ENCODE results near the gene TP53I11.

The TP53I11 gene, protein sequence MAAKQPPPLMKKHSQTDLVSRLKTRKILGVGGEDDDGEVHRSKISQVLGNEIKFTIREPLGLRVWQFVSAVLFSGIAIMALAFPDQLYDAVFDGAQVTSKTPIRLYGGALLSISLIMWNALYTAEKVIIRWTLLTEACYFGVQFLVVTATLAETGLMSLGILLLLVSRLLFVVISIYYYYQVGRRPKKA

DNA sequence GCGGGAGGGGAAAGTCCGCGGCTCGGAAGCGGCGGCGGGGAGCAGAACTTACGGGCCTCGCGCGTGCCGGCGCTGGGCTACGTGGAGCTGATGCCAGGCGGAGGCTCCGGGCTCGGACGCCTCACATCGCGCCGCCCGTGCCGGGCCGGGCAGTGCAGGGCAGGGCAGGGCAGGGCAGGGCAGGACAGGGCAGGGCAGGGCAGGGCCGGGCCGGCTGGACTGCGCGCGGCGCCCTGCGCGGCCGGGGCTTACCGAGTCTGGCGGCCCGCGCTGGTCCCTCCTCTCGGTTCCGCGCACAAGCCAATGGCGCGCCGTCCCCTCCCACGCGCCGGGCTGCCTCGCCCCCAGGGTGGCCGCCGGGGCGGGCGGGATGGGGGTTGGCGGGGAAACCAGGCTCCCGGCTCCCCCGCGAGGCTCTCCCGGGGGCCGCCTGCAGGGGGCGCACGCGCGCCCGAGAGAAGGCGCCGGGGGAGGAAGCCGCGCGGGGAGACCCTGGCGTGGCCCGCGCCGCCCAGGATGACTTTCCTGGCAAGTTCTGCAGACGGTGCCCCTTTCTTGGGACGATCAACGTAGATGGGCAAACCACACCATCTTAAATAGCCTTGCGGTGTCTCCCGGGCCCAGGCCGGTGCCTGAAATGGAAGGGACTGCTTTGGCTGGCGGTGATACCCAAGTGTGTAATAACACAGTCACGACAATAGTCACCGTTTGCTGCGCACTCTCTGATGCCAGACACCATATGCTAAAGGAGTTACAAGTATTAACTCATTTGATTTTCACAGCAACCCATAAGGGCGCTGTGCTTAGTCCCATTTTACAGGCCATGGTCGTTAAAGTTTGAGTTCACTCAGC lies at the start of gene TP53I11:
Gene TP53I11 (minus strand): TSS at position 259 of the 852 bp plus-strand sequence. CDS start 12,548 bp downstream, outside the sequence.
- DNase-seq, result no peak

DNA sequence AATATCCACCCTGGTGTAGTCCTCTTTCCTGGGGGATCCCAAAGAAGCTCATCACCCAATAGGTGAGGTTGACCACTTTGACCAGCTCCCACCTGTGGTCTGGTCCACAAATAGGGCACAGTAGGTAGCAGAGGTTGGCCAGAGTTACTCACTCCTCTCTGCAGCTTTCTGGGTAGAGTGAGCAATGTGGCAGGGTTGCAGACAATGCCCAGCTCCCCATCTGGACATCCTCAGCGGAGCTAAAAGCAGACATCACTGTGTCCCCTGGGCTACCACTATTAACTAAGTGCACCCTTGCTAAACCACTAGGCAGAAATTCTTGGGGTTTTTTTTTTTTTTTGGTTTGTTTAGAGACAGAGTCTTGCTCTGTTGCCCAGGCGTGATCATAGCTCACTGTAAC lies 48.4 kb upstream of the TP53I11 start:
- DNase-seq, result no peak

GRCh38 chr11:44998051-44998450 lies 47.4 kb upstream of the TP53I11 start:
- DNase-seq, result no peak

DNA sequence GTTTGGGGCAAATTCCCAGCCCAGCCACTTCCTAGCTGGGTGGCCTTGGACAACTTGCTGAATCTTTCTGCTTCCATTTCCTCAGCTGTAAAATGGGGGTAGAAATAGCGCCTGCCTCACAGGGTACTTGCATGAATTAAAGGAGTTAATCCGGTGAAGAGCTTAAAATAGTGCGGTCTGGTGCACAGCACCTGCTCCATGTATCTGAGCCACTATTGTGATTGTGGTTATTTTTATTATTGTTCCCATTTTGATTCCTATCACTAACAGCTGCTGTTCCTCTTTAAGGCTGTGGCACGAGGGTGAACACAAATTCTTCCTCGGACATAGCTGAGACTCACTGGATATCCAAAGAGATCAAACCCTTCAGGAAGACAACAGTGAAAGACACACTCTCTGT lies 46.9 kb upstream of the TP53I11 start:
- DNase-seq, result no peak

DNA sequence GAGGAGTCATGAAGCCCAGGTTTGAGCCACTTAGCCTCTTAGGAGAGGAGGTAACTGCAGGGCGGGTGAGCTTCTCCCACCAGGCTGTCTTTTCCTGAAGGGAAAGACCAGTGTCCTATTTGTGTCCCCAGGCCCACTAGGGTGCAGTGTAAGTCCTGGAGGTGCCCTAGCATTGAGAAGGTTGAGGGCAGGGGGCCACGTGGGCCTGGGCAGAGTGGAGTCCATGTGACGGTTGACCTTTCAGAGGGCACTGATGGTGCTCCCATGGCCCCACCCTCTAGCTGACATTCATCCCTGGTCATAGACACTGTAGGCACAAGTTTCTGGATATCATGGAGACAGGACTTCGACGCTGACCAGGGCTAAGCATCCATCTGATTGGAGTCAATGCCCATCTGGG lies 44.1 kb upstream of the TP53I11 start:
- DNase-seq, result no peak

DNA sequence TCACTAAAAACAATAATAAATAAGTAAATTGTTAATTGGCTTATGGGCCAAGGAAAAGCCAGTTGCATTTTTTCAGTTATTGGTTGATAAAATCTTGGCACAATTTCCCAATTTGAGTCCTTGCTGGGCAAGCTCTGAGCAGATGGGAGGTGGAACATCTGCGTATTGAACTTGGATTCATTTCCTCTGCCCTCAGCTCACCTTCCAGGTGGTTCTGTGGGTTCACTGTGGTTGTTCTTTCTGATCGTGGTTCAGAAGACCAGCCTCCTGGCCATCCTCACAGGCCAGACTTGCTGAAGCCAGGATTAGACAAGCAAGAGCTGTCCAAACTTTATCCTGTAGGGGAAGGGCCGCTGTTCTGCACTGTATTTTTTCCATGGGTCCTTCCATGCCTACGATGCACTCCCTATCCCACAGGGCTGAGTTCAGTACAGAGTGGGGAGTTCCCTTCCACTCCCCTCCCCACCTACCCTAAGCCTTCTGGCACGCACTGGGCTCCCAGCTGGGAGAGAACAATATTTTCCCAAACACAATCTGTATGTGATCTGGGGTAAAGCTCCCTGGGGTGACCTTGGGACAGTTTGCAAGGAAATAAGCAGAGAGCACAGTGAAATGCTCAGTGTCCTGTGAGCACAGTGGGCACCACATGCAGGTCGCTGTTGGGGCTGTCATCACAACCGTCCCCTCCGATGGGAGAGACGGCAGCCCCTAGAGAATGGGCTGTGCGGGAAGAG lies 43.5 kb upstream of the TP53I11 start:
- DNase-seq, result no peak

DNA sequence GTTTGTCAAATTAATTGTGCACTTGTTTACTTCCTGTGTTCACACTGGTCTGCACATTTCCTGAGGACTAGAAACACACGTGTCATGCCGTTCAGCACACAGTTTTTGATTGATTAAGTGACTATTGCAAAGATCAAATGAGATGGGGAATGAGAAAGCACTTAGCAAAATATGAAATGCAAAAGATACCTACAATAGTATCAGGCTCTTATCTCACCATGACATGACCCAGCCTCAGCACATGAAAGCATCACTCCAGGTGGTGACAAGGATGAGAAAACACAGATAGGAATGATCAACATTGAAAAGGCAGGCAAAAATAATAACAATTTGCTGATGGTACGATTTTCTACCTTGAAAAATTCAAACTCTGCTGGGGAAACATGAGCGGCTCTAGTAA lies 42.1 kb upstream of the TP53I11 start:
- DNase-seq, result no peak

DNA sequence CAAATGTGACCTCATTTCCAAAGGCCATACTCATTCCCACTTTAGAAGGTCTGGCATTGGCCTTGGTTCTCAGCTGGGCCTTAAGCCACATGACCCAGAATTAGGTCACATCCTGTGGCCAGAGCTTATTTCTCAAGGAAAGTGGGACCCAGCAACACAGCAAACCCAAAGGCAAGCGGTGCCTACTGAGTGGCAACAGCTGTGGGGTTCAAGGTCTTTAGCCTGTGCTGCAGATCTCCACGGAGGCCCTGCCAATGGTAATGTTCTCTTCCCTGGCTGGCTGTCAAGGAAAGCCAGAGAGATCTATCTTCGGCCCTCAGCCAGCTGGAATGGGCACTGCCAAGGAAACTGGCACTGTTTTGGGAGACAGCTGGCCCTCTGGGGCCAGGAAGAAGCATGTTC lies 41.5 kb upstream of the TP53I11 start:
- no peak for DNase-seq

- DNase-seq, result no peak
Measured at GRCh38 chr11:44990665-44991064, 40.0 kb upstream of the TP53I11 start.

GRCh38 chr11:44989831-44990566 lies 39.3 kb upstream of the TP53I11 start:
- no peak for DNase-seq

DNA sequence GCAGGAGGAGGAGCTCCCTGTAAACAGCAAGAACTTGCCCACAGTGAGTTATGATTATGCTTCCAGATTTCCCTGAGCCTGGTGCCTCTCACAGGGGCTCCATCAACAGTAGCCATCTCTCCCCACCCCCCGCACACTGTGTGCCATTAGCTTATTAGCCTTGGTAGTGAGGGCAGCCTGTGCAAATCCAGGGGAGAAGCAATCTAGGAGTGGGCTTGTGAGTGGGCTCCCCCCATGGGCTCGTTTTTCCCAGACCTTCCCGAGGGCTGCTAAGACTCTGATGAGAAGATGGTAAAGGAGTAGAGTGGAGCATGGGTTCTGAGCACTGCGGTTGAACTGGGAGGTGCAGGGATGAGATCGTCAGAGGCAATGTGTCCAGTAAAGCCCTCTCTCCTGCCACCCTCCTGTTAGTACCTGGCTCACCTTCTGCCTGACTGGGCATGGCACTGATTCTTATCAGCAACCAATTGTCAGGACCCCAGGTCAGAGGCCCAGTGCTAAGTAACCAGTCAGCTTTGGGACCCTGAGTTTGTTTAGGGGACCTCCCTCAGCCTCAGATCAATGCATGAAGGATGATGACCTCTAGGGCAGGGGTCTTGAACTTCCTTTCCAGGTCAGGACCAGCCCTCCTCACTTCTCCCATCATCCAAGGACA lies 38.4 kb upstream of the TP53I11 start:
- no peak for DNase-seq

DNA sequence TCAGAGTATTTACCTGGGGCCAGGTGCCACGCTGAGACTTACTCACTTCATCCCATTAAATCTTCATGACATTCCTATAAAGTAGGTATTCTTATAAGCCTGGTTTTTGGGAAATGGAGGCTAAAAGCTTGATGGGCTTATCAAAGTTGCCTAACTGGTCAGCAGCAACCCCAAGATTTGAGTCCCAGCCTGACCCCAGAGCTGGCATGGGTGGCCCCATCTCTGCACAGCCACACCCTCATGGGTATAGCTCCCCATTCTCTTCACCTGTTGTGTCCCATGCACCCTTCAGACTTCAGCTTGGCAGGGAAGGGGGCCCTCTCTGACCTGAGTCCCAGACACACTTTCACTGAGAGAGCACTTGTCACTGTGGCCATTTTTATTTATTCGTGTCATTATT lies 37.4 kb upstream of the TP53I11 start:
- no peak for DNase-seq

DNA sequence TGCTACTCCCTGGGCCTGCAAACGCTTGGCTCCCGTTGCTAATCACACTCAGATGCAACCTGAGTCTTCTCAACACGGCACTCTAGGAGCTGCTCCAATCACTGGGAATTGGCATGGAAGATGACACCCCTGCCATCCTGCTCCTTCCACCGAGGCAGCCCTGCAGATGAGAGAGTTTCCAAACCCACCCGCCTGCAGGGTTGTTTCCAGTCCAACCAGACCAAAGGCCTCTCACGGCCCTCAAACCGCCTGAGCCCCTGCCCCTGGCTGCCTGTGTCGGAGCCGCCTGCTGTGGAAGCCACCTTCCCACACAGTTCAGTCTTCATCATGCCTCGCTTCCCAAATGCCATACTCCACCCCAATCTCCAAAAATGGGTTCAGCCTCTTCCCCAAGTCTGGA lies 36.8 kb upstream of the TP53I11 start:
- no peak for DNase-seq

DNA sequence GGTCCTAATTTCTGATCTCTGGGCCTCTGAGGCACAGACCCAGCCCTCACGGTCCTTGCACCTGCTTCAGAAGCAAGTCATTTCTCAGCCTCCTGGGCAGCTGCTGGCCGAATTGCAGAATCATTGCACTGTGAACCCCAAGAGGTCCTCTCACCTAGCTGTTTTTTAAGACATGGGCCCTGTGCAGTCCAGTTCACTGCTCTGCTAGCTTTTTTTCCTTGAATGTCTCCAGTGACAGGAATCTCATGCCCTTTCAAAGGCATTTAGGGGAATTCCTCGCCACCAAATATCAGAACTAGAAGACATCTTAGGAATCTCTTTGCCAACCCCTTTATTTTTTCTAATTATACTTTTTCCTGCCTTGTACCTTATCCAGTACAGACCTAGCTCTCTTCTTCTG lies 35.6 kb upstream of the TP53I11 start:
- no peak for DNase-seq

GRCh38 chr11:44985721-44986120 lies 35.0 kb upstream of the TP53I11 start:
- DNase-seq, result no peak

GRCh38 chr11:44983786-44984185 lies 33.1 kb upstream of the TP53I11 start:
- no peak for DNase-seq

- no peak for DNase-seq
Measured at GRCh38 chr11:44982496-44983062, 31.9 kb upstream of the TP53I11 start.

DNA sequence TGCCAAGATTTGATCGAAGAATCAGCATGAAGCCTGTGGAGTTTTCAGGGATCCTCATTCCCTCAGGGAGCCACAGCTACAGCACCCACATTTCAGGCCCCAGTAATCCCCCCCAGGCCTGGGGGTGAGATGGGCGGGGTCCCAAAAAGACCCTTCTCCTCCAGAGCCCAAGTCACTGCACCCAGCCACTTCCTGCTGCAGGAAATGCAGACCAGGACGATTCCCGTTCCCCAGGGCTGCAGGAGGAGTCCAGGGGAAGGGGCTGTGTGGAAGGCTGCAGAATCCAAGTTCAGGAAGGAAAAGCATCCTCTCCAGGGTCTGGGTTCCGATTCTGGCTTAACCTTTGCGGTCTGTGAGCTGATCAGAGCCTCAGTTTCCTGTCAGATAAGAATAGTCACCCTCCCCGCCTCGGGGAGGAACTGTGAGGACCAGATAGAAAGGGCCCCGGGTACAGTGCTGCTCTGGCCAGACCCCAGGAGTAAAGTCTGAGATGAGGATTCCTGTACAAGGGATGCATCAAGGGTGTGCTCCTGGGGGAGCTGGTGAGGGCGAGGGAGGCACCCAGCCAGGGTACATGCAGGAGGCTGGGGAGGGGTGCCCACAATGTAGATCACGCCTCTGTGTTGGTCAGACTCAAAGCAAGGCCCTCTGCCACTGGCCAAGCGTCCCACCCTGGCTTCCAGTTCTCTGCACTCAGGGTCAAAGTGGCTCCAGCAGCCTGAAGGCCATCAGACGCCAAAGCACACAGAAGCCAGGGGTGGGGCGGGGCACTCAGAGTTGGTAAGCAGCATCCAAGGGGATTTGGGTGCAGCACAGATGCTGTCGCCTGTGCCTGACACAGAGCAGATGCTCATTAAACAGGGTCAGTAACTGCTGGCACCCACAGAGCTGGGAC lies 30.1 kb upstream of the TP53I11 start:
- no peak for DNase-seq

DNA sequence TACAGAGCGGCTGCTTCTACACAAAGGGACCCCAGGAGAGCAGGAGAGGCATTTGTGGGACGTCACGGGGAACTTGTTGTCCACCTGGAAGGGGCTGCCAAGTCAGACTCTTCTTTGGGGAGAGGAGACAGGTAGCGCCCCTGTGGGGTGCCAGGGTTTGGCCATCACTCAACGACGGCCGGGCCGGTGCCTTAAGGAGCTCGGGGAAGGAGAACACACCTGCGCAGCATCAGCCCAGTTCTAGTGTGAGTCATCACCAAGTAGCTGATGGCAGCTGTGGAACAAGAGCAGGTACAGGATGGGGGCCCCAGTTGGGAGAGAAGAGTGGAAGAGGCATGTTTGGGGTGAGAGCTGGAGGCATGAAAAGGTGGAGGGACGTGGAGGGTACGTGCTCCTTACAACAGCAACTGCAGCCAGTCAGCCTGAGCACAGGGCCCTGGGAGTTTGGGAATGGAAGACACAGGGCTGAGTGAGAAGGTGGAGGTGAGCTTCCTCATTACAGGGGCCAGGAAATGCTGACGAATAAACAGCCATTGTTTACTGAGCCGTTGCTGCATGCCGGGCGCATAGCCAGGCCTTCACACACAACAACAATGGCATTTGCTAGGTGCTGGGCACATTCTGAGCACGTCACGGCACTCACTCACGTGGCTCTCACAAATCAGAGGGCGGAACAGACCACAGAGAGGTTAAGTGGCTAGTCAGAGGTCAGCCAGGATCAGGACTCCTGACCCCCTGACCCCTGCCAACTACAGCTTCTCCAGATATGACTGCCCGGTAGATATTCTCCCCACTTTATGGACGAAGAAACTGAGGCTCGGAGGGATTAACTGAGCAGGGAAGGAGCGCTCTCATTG lies 29.1 kb upstream of the TP53I11 start:
- DNase-seq, result no peak

- no peak for DNase-seq
Measured at GRCh38 chr11:44978961-44979331, 28.3 kb upstream of the TP53I11 start.
